GM23338 (cell line): Measurements from ENCODE around the gene MT1A.
A peak's percentile ranks its signal among the peaks of the same experiment; 100 is the strongest.

ENCODE experiments used
- CREB1 ChIP-seq: fragments of 250-450 bp; sonication (Bioruptor Pico); IDR thresholded peaks from 2 replicates; pipeline ENCODE4 v1.5.0; 2020; ENCODE audit warnings: low read depth, mild to moderate bottlenecking, moderate library complexity
- CTCF ChIP-seq, 2 experiments: fragments of 200-600 bp in 1 of 2; sonication (generic) in 1 of 2; conservative IDR thresholded peaks; 2 replicates each; pipeline versions ENCODE4 v1.5.1 to v1.6.1; 2016 to 2017; ENCODE audit warnings: antibody characterized with exemption in 2 of 2, low read depth in 2 of 2, mild to moderate bottlenecking in 2 of 2, moderate library complexity in 1 of 2
- ETS1 ChIP-seq: IDR thresholded peaks from 2 replicates; pipeline ENCODE4 v1.6.1; 2016; ENCODE audit warnings: antibody characterized with exemption
- EZH2 ChIP-seq: fragments of 200-600 bp; sonication (generic); IDR thresholded peaks from one replicate; pipeline ENCODE4 v1.8.0; 2017; ENCODE audit warnings: antibody characterized with exemption, mild to moderate bottlenecking, low read depth; ENCODE audit not compliant: unreplicated experiment
- EZH2phosphoT487 ChIP-seq: fragments of 200-600 bp; sonication (generic); IDR thresholded peaks from one replicate; pipeline ENCODE4 v1.8.1; 2018; ENCODE audit warnings: antibody characterized with exemption; ENCODE audit not compliant: unreplicated experiment
- JUNB ChIP-seq: IDR thresholded peaks from one replicate; pipeline ENCODE4 v1.6.1; 2016; ENCODE audit warnings: antibody characterized with exemption; ENCODE audit not compliant: unreplicated experiment
- NANOG ChIP-seq: IDR thresholded peaks from 2 replicates; pipeline ENCODE4 v1.6.1; 2016; ENCODE audit warnings: antibody characterized with exemption, borderline replicate concordance
- POLR2AphosphoS5 ChIP-seq: IDR thresholded peaks from 2 replicates; pipeline ENCODE4 v1.6.1; 2016; ENCODE audit warnings: antibody characterized with exemption, low read depth
- REST ChIP-seq: IDR thresholded peaks from one replicate; pipeline ENCODE4 v1.6.1; 2018; ENCODE audit warnings: antibody characterized with exemption; ENCODE audit not compliant: unreplicated experiment
- STAT1 ChIP-seq: IDR thresholded peaks from one replicate; pipeline ENCODE4 v1.6.1; 2016; ENCODE audit warnings: antibody characterized with exemption; ENCODE audit not compliant: unreplicated experiment
- ZNF114 ChIP-seq: fragments of 250-450 bp; sonication (Bioruptor Pico); IDR thresholded peaks from 2 replicates; pipeline ENCODE4 v1.5.0; 2020; ENCODE audit warnings: mild to moderate bottlenecking, moderate library complexity
- ZNF331 ChIP-seq: fragments of 250-450 bp; sonication (Bioruptor Pico); IDR thresholded peaks from 2 replicates; pipeline ENCODE4 v1.5.0; 2020; ENCODE audit warnings: low read depth, mild to moderate bottlenecking, moderate library complexity
- ZNF462 ChIP-seq: fragments of 250-450 bp; sonication (Bioruptor Pico); IDR thresholded peaks from 2 replicates; pipeline ENCODE4 v1.5.0; 2020; ENCODE audit warnings: mild to moderate bottlenecking, moderate library complexity

DNA sequence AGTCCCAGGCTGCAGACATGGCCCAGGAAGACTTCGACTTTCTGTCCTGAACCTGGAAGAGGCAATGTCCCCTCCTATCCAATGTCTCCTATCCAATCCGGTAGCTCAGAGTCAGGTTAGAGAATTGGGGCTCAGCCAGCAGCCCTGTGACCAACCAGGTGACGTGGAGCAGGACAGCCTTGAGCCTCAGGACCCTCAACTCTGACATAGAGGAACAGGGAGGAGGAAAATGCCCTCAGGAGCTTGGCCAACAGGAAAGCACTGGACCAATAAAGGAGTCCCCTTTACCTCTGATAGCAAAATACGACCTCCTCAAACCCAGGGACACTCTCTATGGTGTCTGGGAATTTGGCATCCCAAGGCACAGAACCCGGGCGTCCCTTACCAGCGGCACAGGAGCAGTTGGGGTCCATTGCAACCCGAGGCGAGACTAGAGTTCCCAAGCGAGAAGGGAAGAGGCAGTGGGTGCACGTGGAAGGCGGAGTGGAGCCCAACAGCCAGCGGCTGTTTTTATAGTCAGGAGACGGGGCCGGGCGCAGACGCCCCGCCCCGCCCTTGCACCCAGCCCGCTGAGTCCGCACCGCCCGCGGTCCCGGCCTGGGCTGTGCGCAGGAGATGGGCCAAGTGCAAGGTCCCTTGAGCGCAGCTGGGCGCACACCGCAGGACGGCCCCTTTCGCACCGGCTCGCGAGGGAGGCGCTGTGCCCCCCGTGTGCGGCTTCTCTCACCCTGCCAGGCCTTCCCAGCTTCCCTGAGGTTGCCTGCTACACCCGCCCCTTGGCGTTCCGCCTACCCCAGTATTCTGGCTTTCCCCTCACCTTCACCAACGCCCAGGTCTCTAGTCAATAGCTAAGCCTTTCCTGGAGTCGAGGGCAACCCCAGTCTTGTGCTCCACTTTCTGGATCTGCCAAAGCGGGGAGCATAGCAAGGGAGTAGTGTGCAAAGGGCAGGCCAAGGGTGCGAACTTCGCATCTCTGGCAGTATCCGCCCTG, 29.4 kb downstream of the MT1A start, which contains the start of gene MT1G:
- TF ChIP-seq POLR2AphosphoS5, result peak; percentile 89
- no peak for TF ChIP-seq CTCF (conservative IDR thresholded peaks at IDR 0.05; ENCODE audit: low read depth in 2 of 2)
- no peak for TF ChIP-seq ZNF114 (CRISPR knock-in tag)
- peak; percentile 65 for TF ChIP-seq EZH2phosphoT487
- peak; percentile 22 for TF ChIP-seq EZH2
- no peak for TF ChIP-seq REST
- TF ChIP-seq CREB1, result no peak
- no peak for TF ChIP-seq JUNB
- no peak for TF ChIP-seq NANOG
- no peak for TF ChIP-seq ETS1
- TF ChIP-seq STAT1, result no peak
- TF ChIP-seq ZNF331 (CRISPR knock-in tag), result no peak
- no peak for TF ChIP-seq ZNF462 (CRISPR knock-in tag)
